GM18520 (cell line): Measurements from ENCODE around the gene PTPRN2.

Experiments used
- ATAC-seq: cut with Tn5 transposase; IDR thresholded peaks from one replicate; pipeline ENCODE4 v1.9.1; 2021; ENCODE audit not compliant: unreplicated experiment

The PTPRN2 gene

DNA sequence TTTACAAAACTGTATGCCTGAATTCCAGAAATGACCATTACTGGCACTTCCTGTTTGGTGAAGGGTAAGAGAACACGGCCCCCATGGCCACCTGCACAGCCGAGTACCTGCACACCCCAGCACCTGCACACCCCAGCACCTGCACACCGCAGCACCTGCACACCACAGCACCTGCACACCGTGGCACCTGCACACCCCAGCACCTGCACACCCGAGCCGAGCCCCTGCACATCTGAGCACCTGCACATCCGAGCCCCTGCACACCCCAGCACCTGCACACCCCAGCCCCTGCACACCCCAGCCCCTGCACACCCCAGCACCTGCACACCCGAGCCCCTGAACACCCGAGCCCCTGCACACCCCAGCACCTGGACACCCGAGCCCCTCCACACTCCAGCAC lies 1007.3 kb downstream of the PTPRN2 start:
- no peak for ATAC-seq

DNA sequence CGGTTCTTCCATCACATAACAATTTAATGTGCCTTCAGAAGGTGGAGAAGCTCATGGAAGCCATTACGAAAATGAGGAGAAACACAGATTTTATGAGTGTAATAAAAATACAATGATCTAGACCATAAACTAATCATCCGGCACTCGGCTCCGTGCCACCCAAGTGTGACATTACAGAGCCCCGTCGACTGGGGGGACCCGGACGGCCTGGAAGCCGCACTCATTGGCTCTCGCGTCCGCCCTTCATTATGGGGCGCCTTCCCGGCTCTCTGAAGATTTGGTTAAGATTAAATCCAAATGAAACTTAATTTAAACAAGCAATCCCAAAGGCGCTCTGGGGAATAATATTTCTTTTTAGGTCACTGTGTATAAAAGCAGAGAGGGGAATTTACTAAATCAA lies 1008.2 kb downstream of the PTPRN2 start:
- no peak for ATAC-seq

DNA sequence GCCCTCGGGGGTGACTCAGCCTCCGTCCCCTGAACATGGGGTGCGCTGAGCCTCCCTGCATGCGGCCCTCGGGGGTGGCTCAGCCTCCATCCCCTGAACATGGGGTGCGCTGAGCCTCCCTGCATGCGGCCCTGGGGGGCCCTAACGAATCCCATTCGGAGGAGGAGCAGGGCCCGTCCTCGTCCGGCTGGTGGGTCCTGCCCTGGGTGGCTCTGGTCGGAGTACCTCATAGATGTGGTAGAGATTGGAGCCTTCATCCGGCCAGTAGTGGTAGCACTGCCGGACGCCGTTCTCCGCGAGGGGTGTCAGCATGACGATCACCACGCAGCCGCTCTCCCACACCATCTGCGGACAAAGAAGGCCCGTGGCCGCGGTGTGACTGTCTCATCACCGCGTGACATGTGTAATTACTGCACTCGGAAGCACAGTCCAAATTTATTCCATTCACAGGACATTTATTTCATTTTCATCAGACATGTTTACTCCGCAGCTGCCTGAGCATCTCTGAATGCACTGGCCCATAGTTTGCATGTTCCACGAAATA lies 1009.8 kb downstream of the PTPRN2 start:
- ATAC-seq = no peak

DNA sequence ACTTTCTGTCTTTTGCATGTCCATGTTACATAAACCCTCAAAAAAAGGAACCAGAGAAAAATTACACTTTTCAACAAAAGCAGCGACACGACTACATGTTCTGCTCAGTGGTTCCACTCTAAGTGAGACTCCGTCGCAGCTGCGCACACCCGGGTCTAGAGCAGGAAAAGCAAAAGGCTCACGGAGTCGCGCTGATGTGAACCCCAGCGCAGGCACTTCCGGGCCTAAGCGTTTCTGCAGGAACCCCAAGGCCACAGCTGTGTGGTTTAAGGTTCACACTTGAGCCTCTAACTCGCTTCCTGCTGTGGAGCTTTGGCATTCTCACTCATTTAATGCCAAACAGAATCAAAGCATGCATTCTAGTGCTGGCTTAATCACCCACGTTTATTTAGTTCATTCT lies 1010.6 kb downstream of the PTPRN2 start:
- ATAC-seq = no peak

DNA sequence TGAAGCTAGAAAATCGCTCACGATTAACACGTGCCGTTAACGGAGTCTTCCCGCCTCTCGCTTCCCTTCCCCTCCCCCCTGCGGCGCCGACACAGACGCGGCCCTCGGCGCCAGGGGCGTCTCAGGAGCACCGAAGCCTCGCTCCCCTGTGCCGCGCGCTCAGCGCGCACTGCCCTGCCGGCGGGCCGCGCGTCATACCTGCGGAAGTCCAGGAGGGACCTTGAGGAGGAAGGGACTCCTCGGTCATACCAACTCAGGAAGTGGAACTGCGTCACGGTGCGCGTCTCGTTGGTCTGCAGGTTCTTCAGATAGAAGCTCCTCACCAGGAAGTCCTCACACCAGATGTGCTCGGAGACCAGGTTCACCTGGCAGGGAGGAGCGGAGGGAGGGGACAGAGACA lies 1011.2 kb downstream of the PTPRN2 start:
- no peak for ATAC-seq

DNA sequence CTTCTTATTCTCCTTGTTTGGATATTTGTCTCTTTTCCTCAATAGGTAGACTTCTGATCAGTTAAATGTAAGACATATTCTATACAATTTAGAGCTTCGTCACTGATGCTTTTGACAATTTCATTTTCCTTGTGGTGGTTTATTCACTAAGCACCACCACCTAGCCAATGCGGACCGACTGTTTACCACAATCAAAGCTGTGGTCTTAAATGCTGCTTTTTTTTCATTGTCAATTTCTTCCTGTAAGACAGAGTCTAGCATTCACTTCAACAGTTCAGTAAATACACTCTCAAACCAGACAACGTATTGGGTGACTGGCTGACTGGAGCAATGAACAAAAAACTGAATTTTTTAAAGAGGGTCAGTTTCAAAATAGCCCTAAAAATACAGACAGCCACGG lies 1011.8 kb downstream of the PTPRN2 start:
- ATAC-seq = no peak

DNA sequence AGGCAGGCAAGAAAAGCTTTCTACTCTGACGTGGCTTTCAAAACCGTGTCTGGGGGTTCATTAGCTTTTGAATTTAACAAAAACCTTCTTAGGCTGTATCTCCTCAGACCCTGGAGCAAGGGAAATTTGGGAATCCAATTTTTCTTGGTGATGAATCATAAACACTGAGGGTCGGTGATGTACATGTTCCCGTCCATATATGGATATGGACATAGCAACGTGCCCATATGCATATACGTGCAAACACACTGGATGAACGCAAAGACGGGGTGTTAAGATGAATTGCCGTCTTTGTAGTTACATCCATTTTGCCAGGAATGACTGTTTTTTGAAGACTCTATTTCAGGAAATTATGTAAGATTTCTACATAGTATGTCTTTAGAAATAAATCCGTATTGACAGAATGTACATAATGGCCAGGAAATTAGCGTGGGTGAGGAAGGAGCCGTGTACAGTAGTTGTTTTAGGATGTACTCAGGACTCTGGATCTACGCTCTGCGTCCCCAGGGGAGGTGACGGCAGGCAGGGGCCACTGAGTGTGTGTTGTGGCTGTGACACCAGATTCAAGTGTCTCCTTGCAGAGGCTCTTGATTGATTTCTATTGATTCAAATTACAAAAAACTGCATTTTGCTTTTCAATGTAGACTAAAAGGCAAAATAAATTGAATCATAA lies 1012.6 kb downstream of the PTPRN2 start:
- ATAC-seq = no peak

DNA sequence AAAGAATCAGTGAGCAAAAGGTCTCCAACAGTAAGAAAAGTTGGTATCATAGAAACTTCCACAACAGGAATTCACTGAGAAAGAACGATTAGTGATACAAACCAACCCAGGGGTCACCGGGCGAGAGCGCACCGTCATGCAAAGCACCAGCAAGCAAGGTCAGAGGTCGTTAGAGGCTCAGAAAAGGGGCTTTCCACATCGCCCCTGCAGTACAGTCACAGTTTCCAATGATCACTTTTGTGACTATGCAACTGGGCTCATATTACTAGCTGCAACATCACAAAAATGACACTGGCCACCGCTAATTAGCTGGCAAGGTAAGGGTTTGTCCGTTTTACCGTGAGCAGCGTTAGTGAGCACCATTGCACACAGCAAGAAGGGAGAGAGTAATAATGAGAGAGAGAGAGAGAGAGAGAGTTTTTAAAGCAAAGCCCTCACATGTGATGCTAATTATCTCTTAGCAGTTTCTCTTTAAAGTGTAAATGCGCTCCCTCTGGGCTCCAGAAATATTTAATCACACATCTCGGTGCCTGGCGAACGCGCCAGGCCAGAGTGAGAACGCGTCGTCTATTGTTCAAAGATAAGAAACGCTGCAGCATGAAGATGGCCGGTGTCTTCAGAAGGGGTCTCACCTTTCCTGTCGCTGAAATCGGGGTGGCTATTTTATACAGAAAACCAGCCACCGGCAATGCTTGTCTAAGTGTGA lies 1013.4 kb downstream of the PTPRN2 start:
- ATAC-seq = no peak

DNA sequence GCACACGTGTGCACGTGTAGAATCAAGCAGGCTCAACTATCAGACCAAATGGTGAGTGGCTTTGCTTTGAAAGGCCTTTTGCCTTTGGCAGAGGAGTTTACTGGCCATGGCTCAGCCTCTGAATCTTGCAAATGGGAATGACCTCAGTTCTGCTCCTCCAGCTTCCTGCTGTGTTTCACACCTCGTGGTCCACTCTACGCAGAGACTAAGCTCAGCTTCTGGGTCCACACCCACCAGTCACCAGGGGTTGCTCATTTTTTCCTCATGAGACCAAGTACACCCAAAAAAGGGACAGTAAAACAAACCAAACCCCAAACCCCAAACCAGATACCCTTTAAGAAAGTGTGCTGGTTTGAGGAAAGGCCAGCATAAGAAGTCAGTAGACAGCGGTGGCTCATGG lies 1014.4 kb downstream of the PTPRN2 start:
- no peak for ATAC-seq

DNA sequence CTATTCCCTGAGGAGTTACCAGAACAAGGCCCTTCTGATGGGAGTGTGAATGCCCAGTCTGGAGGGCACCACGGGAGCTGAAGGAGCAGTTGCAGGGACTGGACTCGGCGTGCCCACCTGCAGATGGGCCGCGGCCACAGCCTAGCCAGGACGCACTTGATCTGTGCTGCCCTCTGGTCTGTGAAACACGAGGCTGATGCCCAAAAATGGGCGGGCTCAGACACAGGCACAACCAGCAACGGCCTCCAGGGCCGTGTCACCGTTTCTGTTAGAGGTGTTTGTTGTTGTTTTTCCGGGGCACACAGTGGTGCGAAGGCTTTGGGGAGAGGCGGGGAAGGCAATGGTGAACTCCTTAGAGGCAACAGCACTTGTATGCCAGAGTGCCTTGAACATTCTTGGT lies 1015.0 kb downstream of the PTPRN2 start:
- no peak for ATAC-seq

DNA sequence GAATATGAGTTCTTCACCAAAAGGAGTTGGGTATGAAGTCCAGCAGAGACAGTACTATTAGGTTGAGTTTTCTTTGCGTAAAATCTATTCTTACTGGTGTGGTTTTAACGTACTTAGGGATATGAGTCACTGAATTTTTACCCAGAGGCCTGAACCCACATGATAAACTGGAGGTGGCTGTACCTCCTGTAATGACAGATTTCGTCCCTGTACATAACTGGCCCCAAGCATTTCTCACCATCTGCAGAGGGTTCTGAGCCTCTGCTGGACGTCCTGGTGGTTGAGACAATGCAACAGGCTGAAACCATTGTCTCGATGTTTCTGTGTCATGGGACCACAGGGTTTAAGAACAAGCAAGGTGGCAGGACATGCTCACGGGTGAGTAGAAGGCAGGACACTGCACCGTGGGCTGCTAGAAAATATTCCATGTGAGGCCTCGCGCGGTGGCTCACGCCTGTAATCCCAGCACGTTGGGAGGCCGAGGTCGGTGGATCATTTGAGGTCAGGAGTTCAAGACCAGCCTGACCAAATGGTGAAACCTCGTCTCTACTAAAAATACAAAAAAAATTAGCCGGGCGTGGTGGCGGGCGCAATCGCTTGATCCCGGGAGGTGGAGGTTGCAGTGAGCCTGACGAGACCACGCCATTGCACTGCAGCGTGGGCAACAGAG lies 1017.0 kb downstream of the PTPRN2 start:
- ATAC-seq = no peak

DNA sequence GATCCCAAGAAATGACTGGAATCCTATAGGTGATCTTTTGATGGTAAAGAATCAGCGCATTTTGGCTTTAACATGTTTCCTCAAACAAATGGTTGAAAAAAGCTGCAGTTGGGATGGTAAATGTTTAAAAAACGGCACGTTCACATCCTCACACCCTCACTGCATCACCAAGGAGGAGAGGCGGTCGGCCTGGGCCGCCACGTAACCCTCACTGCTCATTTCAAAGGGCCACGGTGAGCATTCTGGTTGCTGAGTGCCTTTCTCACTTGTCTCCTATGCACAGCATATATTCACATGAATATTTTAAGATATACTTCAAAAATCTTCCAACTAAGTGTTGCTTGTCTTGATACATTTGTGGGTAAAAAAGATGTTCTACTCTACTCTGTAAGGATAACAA lies 1017.7 kb downstream of the PTPRN2 start:
- no peak for ATAC-seq

DNA sequence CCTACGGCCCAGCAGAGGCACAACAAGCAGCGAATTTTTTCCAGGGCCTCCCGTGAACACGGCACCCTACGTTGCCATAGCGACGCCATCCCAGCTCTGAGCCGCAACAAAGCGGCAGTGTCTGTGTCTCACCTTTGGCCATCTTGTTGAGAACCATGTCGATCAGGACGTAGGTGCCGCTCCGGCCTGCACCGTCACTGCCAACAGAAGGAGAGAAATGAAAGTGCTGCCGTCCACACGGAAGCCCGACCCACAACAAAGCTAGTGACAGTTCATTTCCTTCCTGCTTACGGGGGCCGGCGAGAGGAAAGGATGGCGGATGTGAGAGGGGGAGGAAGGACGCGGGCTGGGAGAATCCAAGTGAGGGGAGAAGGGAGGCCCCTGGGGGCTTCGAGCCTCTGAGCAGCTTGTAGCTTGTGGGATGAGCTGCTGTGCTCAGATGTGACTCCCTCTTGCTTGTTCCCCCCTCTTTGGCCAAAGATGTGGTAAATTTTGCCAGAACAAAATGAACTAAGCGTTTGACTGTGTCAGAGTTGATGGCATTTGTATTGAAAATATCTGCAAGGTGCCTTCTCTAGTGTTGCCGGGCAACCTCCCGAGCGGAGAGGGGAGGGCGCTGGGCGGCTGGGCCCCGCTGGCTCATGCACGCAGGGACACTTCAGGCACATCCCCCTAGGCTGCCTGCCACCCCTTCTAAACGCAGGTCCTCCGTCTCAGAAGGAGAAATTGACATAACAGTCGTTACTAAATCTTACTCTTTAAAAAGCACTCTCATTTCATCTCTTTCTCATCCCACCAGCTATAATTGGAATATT lies 1018.6 kb downstream of the PTPRN2 start:
- ATAC-seq = no peak

DNA sequence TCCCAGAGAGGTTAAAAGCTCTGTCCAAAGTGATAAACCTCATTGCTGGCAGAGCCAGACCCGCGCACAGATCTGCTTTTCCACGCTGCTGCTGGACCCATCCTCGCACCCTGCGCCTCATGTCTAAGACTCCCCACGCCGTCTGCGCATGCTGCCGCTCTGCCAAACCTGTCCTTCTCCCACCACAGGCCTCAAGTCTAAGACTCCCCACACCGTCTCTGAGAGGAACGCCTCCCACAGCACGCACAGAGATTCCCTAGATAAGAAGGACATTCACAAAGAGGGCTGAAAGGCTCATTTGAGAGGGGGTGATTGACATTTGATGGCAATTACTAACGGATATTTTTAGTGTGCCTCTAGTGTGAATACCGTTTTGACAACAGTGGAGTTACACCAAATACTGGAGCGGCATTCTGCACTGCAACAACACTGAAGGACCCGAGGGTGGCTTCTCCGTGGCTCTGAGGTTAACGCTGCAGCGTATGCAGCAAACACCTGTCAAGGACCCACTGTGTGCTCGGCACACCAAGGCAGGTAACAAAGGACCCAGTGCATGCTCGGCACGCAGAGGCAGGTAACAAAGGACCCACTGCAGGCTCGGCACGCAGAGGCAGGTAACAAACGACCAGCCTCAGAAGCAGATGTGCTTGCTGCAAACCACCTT lies 1019.4 kb downstream of the PTPRN2 start:
- no peak for ATAC-seq

DNA sequence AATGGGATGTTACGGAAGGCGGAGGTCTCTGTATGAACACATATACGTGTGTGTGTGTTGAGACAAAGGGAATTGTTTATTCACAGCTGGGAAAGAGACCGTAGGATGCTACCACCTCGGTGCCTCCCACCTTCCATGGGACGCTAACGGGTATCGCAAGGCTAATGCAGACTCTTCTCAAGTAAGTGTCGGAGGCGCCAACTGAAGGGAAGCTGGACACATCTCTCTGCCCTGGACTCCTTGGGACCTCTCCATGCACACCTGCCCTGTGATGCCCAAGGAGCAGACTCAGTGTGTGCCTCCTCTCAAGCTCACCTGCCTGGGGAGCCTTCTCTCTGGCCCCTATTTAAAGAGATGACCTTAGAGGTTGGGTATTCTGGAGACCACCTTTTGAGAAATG lies 1020.0 kb downstream of the PTPRN2 start:
- ATAC-seq = no peak

DNA sequence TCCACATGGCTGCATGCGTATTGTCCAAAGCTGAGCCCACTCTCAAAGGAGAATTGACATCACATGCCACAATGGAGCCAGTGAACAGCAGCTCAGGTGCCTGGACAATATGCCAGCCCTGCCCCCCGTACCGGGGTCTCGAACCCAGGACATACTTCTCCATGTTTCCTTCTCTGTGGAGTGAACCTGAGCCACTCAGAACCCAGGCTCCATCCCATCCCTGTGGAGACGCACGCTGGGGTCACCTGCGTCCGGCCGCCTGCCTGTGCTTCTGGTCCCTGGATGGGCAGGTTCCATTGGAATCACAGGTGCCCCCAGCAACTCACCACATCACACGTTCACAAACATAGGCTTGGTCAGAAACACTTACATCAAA lies 1021.0 kb downstream of the PTPRN2 start:
- ATAC-seq = no peak

DNA sequence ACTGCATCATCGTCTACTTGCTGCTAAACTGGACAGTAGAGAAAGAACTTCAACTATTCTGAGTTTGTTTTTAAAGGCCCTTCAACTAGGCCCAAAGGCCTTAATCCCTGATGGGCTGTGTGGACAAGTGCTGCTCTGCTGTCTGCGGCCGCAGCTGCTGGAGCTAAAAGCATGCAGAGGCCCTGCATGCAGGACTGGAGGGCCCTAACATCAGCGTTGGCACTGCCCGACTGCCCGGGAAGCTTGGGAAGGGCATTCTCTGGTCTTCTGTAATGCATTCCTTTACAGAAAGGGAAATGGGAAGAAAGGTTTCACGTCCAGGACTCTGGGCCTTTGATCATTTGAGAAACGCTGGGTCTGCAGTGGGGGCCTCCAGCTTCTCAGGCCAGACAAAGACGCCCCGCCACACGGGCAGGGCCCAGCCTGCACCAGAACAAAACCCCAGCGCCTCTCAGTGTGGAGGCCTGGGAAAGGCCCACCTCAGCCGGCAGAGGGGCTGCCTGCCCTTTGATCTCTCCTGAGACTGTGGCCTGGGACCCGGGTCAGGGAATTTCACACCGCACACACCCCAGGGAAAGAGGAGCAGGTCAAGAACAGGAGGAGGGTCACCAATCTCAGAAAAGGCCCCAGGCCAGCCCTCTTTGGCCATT lies 1021.5 kb downstream of the PTPRN2 start:
- ATAC-seq = no peak

DNA sequence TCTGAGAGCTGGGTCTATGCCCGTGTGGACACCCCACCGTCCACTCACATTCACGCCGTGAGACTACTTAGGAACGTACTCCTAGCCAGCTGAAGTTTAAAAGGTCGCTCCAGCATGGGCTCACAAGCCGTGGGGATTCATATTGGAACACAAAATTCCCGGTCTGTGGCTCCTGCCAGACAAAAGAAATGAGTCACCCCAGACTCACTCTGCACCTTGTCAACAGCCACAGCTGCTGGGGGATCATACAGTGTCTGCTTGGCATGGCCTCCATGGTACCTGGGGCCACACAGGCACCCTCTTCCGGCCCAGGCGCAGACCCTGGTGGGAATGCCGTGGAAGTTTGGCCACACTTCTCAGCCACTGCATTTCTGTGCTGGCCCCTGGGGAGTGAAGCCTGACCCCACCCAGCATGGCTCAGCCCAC lies 1022.4 kb downstream of the PTPRN2 start:
- ATAC-seq = no peak

DNA sequence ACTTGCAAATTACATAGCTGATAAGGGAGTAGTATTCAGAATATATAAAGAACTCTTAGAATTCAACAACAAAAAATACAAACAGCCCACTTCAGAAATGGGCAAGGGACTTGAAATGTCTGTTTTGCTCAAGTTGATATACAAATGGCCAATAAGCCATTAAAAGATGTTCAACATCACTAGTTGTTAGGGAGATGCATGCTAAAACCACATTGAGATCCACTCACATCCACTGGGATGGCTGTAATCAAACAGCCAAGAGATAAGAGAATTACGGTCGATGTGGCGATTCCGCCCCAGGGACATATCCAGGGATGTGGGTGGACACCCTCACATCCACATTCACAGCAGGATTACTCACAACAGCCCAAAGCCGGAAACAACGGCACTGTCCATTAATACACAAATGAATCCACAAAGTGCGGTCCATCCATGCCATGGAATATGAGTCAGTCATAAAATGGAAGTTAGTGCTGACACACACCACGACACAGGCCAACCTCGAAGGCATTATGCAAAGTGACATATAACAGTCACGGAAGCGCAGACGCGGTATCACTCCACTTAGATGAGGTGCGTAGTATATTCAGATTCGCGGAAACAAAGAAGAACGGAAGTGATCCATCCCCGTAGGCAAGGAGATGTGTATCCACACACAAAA lies 1023.0 kb downstream of the PTPRN2 start:
- no peak for ATAC-seq
